ENCODE results near the gene ASCL4.

ASCL4 gene

DNA sequence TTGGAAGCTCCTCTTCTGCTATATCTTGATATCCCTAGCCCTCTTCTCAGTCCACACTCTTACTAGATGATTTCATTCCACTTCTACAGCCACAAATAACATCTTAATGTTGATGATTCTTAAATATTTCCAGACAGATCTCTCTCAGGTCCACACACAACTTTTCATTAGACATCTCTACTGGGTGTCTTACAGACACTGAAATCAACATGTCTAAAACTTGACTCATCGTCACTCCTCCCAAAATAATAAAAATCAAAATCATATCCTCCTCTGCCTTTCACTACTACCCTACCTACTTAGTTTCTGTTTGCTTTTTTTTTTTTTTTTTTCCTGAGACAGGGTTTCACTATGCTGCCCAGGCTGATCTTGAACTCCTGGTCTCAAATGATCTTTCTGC, 25.4 kb upstream of the ASCL4 start:
- H3K4me3 ChIP-seq (ENCODE audit: low read depth in 1 of 2, low read length in 2 of 2) = no peak overlapping the region
- H3K4me1 ChIP-seq (ENCODE audit: control insufficient read depth in 1 of 2, insufficient read depth in 2 of 2, low read length in 2 of 2) = peaks cover 0 to 2% of the 10 kb centered on the region in 2 donors
- H3K36me3 ChIP-seq (ENCODE audit: control insufficient read depth in 1 of 2, insufficient read depth in 2 of 2, low read length in 2 of 2) = peaks cover 32 to 78% of the 10 kb centered on the region in 2 donors
- H3K27ac ChIP-seq (ENCODE audit: low read depth, low read length) = no peak overlapping the region
- H3K9ac ChIP-seq (ENCODE audit: low read depth in 1 of 2, low read length in 2 of 2) = no peak overlapping the region
- H3K9me3 ChIP-seq (ENCODE audit: control insufficient read depth in 1 of 2, low read length in 2 of 2) = no peaks in the 10 kb centered on the region
- H3K27me3 ChIP-seq (ENCODE audit: control insufficient read depth in 1 of 2, insufficient read depth in 2 of 2, low read length in 2 of 2) = no peaks in the 10 kb centered on the region

DNA sequence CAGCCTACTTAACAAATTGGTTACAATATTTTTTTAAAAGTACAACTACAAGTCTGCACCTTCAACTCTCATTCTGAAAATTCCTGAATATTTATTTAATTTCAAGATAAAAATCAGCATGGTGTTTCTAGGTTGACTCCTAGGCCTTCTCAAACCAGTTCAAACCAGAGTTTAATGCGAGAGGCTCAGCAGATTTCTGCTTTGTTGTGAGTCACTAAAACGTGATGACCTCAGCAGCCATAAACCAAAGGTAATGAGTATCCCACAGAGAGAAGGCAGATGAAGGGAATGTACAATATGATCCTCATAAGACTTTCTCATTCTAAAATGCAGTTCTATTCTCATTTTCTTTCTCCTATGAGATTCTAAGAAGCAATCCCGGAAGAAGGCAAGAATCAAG, 15.1 kb upstream of the ASCL4 start:
- Histone ChIP-seq H3K9me3 (ENCODE audit: control insufficient read depth in 1 of 2, low read length in 2 of 2) (no peaks in the 10 kb centered on the region), H3K4me1 (ENCODE audit: control insufficient read depth in 1 of 2, insufficient read depth in 2 of 2, low read length in 2 of 2) (peaks cover 17 to 26% of the 10 kb centered on the region in 2 donors), H3K36me3 (ENCODE audit: control insufficient read depth in 1 of 2, insufficient read depth in 2 of 2, low read length in 2 of 2) (peaks cover 16 to 30% of the 10 kb centered on the region in 2 donors), H3K9ac (ENCODE audit: low read depth in 1 of 2, low read length in 2 of 2) (peak overlapping the region; percentile 6 to 86), H3K27me3 (ENCODE audit: control insufficient read depth in 1 of 2, insufficient read depth in 2 of 2, low read length in 2 of 2) (no peaks in the 10 kb centered on the region), H3K4me3 (ENCODE audit: low read depth in 1 of 2, low read length in 2 of 2) (peak overlapping the region; percentile 79 to 93), H3K27ac (ENCODE audit: low read depth, low read length) (peak overlapping the region; percentile 60)

DNA sequence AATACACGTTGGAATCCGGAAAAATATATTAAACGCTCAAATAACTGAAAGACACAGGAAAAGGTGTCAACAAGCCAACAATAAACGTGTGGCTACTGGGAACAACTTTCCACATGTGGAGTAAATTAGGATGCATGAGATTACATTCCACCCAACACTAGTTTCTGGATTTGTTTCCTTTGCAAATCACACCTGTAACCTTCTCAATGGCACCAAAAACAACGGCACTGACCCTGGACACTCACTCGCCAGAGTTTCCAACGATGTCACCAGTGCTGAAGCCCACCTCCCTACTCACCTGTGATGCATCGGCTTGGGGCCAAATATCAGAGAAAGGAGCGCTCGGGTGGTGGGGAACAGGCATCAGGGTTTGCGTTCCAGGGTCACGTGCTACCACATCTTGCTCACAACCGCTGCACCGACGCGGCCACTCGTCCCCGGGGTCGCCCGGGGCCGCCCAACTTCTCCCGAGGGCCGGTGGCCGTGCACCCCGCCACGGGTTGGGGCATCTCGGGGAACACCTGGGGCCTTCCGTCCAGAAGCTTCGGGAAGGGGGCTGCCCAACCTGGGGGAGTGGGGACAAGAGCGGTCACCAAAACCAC, 14.2 kb upstream of the ASCL4 start:
- Histone ChIP-seq H3K4me1 (ENCODE audit: control insufficient read depth in 1 of 2, insufficient read depth in 2 of 2, low read length in 2 of 2) (peaks cover 17 to 26% of the 10 kb centered on the region in 2 donors), H3K9ac (ENCODE audit: low read depth in 1 of 2, low read length in 2 of 2) (peak overlapping the region; percentile 78 to 86), H3K9me3 (ENCODE audit: control insufficient read depth in 1 of 2, low read length in 2 of 2) (no peaks in the 10 kb centered on the region), H3K4me3 (ENCODE audit: low read depth in 1 of 2, low read length in 2 of 2) (peak overlapping the region; percentile 79 to 93), H3K27me3 (ENCODE audit: control insufficient read depth in 1 of 2, insufficient read depth in 2 of 2, low read length in 2 of 2) (no peaks in the 10 kb centered on the region), H3K27ac (ENCODE audit: low read depth, low read length) (peak overlapping the region; percentile 60), H3K36me3 (ENCODE audit: control insufficient read depth in 1 of 2, insufficient read depth in 2 of 2, low read length in 2 of 2) (peaks cover 8 to 22% of the 10 kb centered on the region in 2 donors)

DNA sequence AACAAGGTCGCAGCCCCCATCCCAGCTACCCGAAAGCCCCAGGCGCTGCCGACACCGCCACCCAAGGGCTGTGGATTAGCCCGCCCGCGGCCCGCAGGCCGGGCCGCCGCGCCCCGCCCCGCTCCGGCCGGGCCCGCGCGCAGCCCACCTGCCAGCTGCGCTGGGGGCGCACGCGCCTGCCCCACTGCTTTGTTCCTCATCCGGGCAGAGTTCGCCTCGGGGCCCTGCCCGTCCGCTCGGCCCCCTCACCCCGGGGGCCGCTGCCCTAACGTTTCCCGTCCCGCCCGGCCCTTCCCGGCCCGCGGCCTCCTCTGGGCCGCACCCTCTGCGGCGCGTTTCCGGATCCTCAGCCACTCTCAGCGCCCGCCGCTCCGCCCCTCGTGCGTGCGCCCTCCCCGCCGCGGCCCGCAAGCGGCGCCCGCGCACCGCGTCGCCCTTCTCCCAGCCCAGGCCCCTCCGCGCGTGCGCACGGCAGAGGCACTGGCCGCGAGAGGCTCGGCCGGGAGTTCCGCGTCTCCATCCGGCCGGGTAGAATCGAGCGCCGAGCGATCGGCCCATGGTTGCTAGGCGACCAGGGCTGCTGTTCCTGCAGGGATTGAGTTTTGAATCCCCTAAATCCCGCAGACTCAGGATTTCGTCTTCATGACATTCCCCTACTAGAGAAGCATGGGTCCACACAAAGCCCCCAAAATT, 13.5 kb upstream of the ASCL4 start, which contains the start of gene PRDM4:
TSS of gene PRDM4 (minus strand) at position 329 of the 693 bp plus-strand sequence. CDS start 622 bp downstream, outside the sequence.
- peak within 1 kb of the TSS; percentile 78 to 86 for H3K9ac ChIP-seq (ENCODE audit: low read depth in 1 of 2, low read length in 2 of 2)
- peak within 1 kb of the TSS; percentile 73 for H3K27ac ChIP-seq (ENCODE audit: low read depth, low read length)
- H3K4me3 ChIP-seq (ENCODE audit: low read depth in 1 of 2, low read length in 2 of 2) = peak within 1 kb of the TSS; percentile 79 to 93
- H3K4me1 ChIP-seq (ENCODE audit: control insufficient read depth in 1 of 2, insufficient read depth in 2 of 2, low read length in 2 of 2) = peaks cover 17 to 26% of the 10 kb centered on the region in 2 donors
- H3K9me3 ChIP-seq (ENCODE audit: control insufficient read depth in 1 of 2, low read length in 2 of 2) = no peaks in the 10 kb centered on the region
- H3K27me3 ChIP-seq (ENCODE audit: control insufficient read depth in 1 of 2, insufficient read depth in 2 of 2, low read length in 2 of 2) = no peaks in the 10 kb centered on the region
- peaks cover 8 to 18% of the 10 kb centered on the region in 2 donors for H3K36me3 ChIP-seq (ENCODE audit: control insufficient read depth in 1 of 2, insufficient read depth in 2 of 2, low read length in 2 of 2)

DNA sequence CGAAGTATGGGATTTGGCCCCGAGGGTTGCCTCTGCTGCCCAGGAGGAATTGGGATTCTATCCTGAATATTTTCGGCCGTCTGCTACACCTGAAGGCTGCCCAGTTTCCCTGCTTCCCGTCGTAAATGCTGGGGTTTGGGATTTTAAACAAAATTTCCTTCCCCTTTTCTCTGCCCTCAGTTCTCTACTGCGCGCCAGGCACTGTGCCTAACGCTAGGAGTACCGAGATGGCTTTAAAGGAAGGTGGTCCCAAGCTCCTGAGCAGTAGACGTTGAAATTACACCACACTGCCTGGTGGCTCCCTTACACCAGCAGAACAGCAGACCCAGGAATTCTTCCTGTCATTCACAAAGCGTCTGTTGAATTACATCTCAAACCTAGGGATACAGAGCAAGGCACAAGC, 13.0 kb upstream of the ASCL4 start:
- Histone ChIP-seq H3K27me3 (ENCODE audit: control insufficient read depth in 1 of 2, insufficient read depth in 2 of 2, low read length in 2 of 2) (no peaks in the 10 kb centered on the region), H3K4me3 (ENCODE audit: low read depth in 1 of 2, low read length in 2 of 2) (peak overlapping the region; percentile 73 to 93), H3K9ac (ENCODE audit: low read depth in 1 of 2, low read length in 2 of 2) (peak overlapping the region; percentile 38 to 52), H3K9me3 (ENCODE audit: control insufficient read depth in 1 of 2, low read length in 2 of 2) (no peaks in the 10 kb centered on the region), H3K4me1 (ENCODE audit: control insufficient read depth in 1 of 2, insufficient read depth in 2 of 2, low read length in 2 of 2) (peaks cover 17 to 26% of the 10 kb centered on the region in 2 donors), H3K36me3 (ENCODE audit: control insufficient read depth in 1 of 2, insufficient read depth in 2 of 2, low read length in 2 of 2) (peaks cover 5 to 12% of the 10 kb centered on the region in 2 donors), H3K27ac (ENCODE audit: low read depth, low read length) (no peak overlapping the region)

DNA sequence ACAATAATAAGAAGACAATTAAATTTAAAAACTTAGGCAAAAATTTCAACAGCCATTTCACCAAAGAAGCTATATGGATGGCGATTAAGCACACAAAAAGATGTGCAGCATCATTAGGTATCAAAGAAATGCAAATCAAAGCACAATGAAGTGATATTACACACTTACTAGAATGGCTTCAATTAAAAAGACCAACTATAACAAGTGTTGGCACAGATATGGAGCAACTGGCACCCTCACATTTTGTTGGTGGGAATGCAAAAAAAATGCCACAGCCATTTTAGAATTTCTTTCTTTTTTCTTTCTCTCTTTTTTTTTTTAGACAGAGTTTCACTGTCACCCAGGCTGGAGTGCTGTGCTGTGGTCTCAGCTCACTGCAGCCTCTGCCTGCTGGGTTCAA, 11.6 kb upstream of the ASCL4 start:
- peaks cover 17 to 26% of the 10 kb centered on the region in 2 donors for H3K4me1 ChIP-seq (ENCODE audit: control insufficient read depth in 1 of 2, insufficient read depth in 2 of 2, low read length in 2 of 2)
- no peaks in the 10 kb centered on the region for H3K27me3 ChIP-seq (ENCODE audit: control insufficient read depth in 1 of 2, insufficient read depth in 2 of 2, low read length in 2 of 2)
- H3K27ac ChIP-seq (ENCODE audit: low read depth, low read length) = no peak overlapping the region
- no peak overlapping the region for H3K4me3 ChIP-seq (ENCODE audit: low read depth in 1 of 2, low read length in 2 of 2)
- no peaks in the 10 kb centered on the region for H3K9me3 ChIP-seq (ENCODE audit: control insufficient read depth in 1 of 2, low read length in 2 of 2)
- H3K9ac ChIP-seq (ENCODE audit: low read depth in 1 of 2, low read length in 2 of 2) = no peak overlapping the region
- H3K36me3 ChIP-seq (ENCODE audit: control insufficient read depth in 1 of 2, insufficient read depth in 2 of 2, low read length in 2 of 2) = peaks cover 0 to 6% of the 10 kb centered on the region in 2 donors

DNA sequence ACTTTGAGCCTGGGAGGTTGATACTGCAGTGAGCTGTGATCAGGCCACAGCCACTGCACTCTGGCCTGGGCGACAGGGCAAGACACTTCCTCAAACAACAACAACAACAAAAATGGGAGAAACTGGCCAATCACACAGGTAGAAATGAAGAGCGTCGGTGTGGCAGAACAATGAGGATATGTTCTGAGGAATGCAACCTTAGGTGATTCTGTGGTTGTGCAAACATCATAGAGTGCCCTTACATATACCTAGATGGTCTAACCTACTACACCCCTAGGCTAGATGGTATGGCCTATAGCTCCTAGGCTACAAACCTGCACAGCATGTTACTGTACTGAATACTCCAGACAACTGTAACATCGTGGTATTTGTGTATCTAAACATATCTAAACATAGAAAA, 9.9 kb upstream of the ASCL4 start:
- Histone ChIP-seq H3K27ac (ENCODE audit: low read depth, low read length) (no peak overlapping the region), H3K27me3 (ENCODE audit: control insufficient read depth in 1 of 2, insufficient read depth in 2 of 2, low read length in 2 of 2) (no peaks in the 10 kb centered on the region), H3K4me1 (ENCODE audit: control insufficient read depth in 1 of 2, insufficient read depth in 2 of 2, low read length in 2 of 2) (peaks cover 10 to 12% of the 10 kb centered on the region in 2 donors), H3K4me3 (ENCODE audit: low read depth in 1 of 2, low read length in 2 of 2) (no peak overlapping the region), H3K9ac (ENCODE audit: low read depth in 1 of 2, low read length in 2 of 2) (no peak overlapping the region), H3K9me3 (ENCODE audit: control insufficient read depth in 1 of 2, low read length in 2 of 2) (no peaks in the 10 kb centered on the region), H3K36me3 (ENCODE audit: control insufficient read depth in 1 of 2, insufficient read depth in 2 of 2, low read length in 2 of 2) (no peaks in the 10 kb centered on the region)

DNA sequence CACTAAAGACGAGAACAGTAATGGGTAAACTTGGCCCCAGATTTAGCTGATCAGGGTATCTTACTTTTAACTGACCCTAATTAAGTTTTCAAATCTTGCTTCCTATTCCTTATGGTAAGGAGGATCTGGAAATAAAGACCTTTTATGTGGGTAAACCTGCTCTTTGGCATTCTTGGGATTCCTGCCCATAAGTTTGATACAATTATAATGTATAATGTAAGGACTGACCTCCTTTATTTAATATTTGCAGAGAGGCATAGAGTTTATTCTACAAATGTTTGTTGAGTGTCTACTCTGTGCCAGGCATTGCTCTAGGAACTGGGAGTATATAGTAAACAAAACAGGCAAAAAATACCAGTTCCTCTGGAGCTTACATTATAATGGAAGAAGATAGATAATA, 9.2 kb upstream of the ASCL4 start:
- Histone ChIP-seq H3K27me3 (ENCODE audit: control insufficient read depth in 1 of 2, insufficient read depth in 2 of 2, low read length in 2 of 2) (no peaks in the 10 kb centered on the region), H3K4me3 (ENCODE audit: low read depth in 1 of 2, low read length in 2 of 2) (no peak overlapping the region), H3K9me3 (ENCODE audit: control insufficient read depth in 1 of 2, low read length in 2 of 2) (no peaks in the 10 kb centered on the region), H3K4me1 (ENCODE audit: control insufficient read depth in 1 of 2, insufficient read depth in 2 of 2, low read length in 2 of 2) (peaks cover 5% of the 10 kb centered on the region in 2 donors), H3K27ac (ENCODE audit: low read depth, low read length) (no peak overlapping the region), H3K9ac (ENCODE audit: low read depth in 1 of 2, low read length in 2 of 2) (no peak overlapping the region), H3K36me3 (ENCODE audit: control insufficient read depth in 1 of 2, insufficient read depth in 2 of 2, low read length in 2 of 2) (no peaks in the 10 kb centered on the region)

DNA sequence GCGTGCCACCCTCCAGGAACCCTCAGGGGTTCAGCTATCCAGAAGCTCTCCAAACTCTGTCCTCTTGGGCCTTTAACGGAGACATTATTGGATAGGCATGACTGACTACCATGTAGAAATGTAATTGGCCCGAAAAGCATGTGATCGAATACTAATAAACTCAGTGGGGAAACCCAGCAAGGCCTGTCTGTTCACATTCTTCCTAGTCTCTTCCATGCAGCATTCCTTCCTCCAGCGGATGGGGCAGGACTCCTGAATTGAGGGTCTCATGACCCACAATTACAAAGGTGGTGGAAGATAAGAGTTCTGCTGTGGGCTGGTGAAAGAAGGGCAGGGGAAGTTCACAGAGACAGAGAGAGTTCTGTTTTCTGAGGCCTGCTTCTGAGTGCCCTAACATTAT, 7.0 kb upstream of the ASCL4 start:
- H3K4me3 ChIP-seq (ENCODE audit: low read depth in 1 of 2, low read length in 2 of 2) = no peak overlapping the region
- no peak overlapping the region for H3K9ac ChIP-seq (ENCODE audit: low read depth in 1 of 2, low read length in 2 of 2)
- no peak overlapping the region for H3K27ac ChIP-seq (ENCODE audit: low read depth, low read length)
- no peaks in the 10 kb centered on the region for H3K36me3 ChIP-seq (ENCODE audit: control insufficient read depth in 1 of 2, insufficient read depth in 2 of 2, low read length in 2 of 2)
- no peaks in the 10 kb centered on the region for H3K4me1 ChIP-seq (ENCODE audit: control insufficient read depth in 1 of 2, insufficient read depth in 2 of 2, low read length in 2 of 2)
- H3K9me3 ChIP-seq (ENCODE audit: control insufficient read depth in 1 of 2, low read length in 2 of 2) = no peaks in the 10 kb centered on the region
- H3K27me3 ChIP-seq (ENCODE audit: control insufficient read depth in 1 of 2, insufficient read depth in 2 of 2, low read length in 2 of 2) = no peaks in the 10 kb centered on the region

DNA sequence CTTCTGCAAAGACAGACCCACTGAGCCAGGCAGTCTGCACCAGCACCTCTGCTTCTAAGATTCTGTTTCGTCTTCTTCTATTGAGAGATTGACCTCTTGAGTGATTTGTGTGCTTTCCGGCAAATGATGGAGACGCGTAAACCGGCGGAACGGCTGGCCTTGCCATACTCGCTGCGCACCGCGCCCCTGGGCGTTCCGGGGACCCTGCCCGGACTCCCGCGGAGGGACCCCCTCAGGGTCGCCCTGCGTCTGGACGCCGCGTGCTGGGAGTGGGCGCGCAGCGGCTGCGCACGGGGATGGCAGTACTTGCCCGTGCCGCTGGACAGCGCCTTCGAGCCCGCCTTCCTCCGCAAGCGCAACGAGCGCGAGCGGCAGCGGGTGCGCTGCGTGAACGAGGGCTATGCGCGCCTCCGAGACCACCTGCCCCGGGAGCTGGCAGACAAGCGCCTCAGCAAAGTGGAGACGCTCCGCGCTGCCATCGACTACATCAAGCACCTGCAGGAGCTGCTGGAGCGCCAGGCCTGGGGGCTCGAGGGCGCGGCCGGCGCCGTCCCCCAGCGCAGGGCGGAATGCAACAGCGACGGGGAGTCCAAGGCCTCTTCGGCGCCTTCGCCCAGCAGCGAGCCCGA, 703 bp downstream of the ASCL4 start:
- Histone ChIP-seq H3K27ac (ENCODE audit: low read depth, low read length) (no peak overlapping the region), H3K9me3 (ENCODE audit: control insufficient read depth in 1 of 2, low read length in 2 of 2) (no peaks in the 10 kb centered on the region), H3K36me3 (ENCODE audit: control insufficient read depth in 1 of 2, insufficient read depth in 2 of 2, low read length in 2 of 2) (no peaks in the 10 kb centered on the region), H3K4me3 (ENCODE audit: low read depth in 1 of 2, low read length in 2 of 2) (peak overlapping the region in 1 of 2 donors; percentile 34), H3K9ac (ENCODE audit: low read depth in 1 of 2, low read length in 2 of 2) (no peak overlapping the region), H3K4me1 (ENCODE audit: control insufficient read depth in 1 of 2, insufficient read depth in 2 of 2, low read length in 2 of 2) (peaks cover 0 to 4% of the 10 kb centered on the region in 2 donors), H3K27me3 (ENCODE audit: control insufficient read depth in 1 of 2, insufficient read depth in 2 of 2, low read length in 2 of 2) (peaks cover 16 to 39% of the 10 kb centered on the region in 2 donors)
